Liver (tissue), 9 donors: ENCODE measurements around the gene ADRA2B. TPM values are rescaled to one million over a fixed set of nuclear protein-coding genes. Genes with fewer than 3 reads are reported as not detected.

ENCODE experiments used
- DNase-seq: peaks from one replicate; pipeline ENCODE4 v3.0.0-alpha.2; 2017; ENCODE audit warnings: low spot score
- H3K27ac ChIP-seq, 2 donors: one replicate each; pipeline ENCODE4 v1.7.0; 2013; ENCODE audit warnings: inconsistent platforms in 2 of 2, low read length in 2 of 2, control low read depth in 1 of 2, low read depth in 1 of 2, mild to moderate bottlenecking in 1 of 2
- H3K27me3 ChIP-seq, 4 donors: one replicate each; pipeline versions ENCODE4 v1.6.1 to v1.7.0; 2013; ENCODE audit warnings: low read length in 3 of 4, inconsistent platforms in 1 of 4, mild to moderate bottlenecking in 1 of 4, moderate library complexity in 1 of 4; ENCODE audit not compliant: control insufficient read depth in 4 of 4, insufficient read depth in 4 of 4
- H3K36me3 ChIP-seq, 4 donors: one replicate each; pipeline versions ENCODE4 v1.6.1 to v1.7.0; 2013; ENCODE audit warnings: low read length in 3 of 4, mild to moderate bottlenecking in 3 of 4, low read depth in 1 of 4, moderate library complexity in 1 of 4; ENCODE audit not compliant: control insufficient read depth in 4 of 4, insufficient read depth in 3 of 4
- H3K4me1 ChIP-seq, 4 donors: one replicate each; pipeline versions ENCODE4 v1.6.1 to v1.7.0; 2013; ENCODE audit warnings: low read length in 3 of 4, mild to moderate bottlenecking in 3 of 4, moderate library complexity in 1 of 4; ENCODE audit not compliant: control insufficient read depth in 4 of 4, insufficient read depth in 4 of 4
- H3K4me3 ChIP-seq, 3 donors: one replicate each; pipeline versions ENCODE4 v1.6.1 to v1.7.0; 2013; ENCODE audit warnings: low read length in 3 of 3, control low read depth in 1 of 3, low read depth in 1 of 3, mild to moderate bottlenecking in 1 of 3
- H3K9ac ChIP-seq, 2 donors: one replicate each; pipeline ENCODE4 v1.7.0; 2013; ENCODE audit warnings: low read length in 2 of 2, mild to moderate bottlenecking in 2 of 2, moderate library complexity in 2 of 2, control low read depth in 1 of 2, low read depth in 1 of 2
- H3K9me3 ChIP-seq, 4 donors: one replicate each; pipeline versions ENCODE4 v1.6.1 to v1.7.0; 2013; ENCODE audit warnings: low read length in 3 of 4; ENCODE audit not compliant: control insufficient read depth in 4 of 4
- ATF3 ChIP-seq: IDR thresholded peaks from 2 replicates; pipeline ENCODE4 v1.6.1; 2016; ENCODE audit warnings: antibody characterized with exemption
- EGR1 ChIP-seq, 2 donors: IDR thresholded peaks; 2 replicates each; pipeline ENCODE4 v1.6.1; 2016 to 2018; ENCODE audit warnings: antibody characterized with exemption in 2 of 2, low read depth in 2 of 2
- FOXA1 ChIP-seq: IDR thresholded peaks from 2 replicates; pipeline ENCODE4 v1.6.1; 2016; ENCODE audit warnings: antibody characterized with exemption
- FOXA2 ChIP-seq: IDR thresholded peaks from 2 replicates; pipeline ENCODE4 v1.6.1; 2016; ENCODE audit warnings: antibody characterized with exemption
- GABPA ChIP-seq, 2 donors: IDR thresholded peaks in 1 of 2; conservative IDR thresholded peaks in 1 of 2; 2 replicates each; pipeline ENCODE4 v1.6.1; 2016; ENCODE audit warnings: antibody characterized with exemption in 2 of 2, mild to moderate bottlenecking in 1 of 2, moderate library complexity in 1 of 2
- HNF4A ChIP-seq, 2 donors: conservative IDR thresholded peaks; 2 replicates each; pipeline ENCODE4 v1.6.1; 2016; ENCODE audit warnings: antibody characterized with exemption in 2 of 2, mild to moderate bottlenecking in 2 of 2
- HNF4G ChIP-seq: IDR thresholded peaks from 2 replicates; pipeline ENCODE4 v1.6.1; 2016; ENCODE audit warnings: antibody characterized with exemption
- MAX ChIP-seq: IDR thresholded peaks from 2 replicates; pipeline ENCODE4 v1.6.1; 2016; ENCODE audit warnings: antibody characterized with exemption
- NR2F2 ChIP-seq: IDR thresholded peaks from 2 replicates; pipeline ENCODE4 v1.6.1; 2016; ENCODE audit warnings: antibody characterized with exemption
- RAD21 ChIP-seq, 2 donors: IDR thresholded peaks; 2 replicates each; pipeline ENCODE4 v1.6.1; 2016; ENCODE audit warnings: antibody characterized with exemption in 2 of 2, mild to moderate bottlenecking in 2 of 2
- REST ChIP-seq: IDR thresholded peaks from 2 replicates; pipeline ENCODE4 v1.6.1; 2016; ENCODE audit warnings: antibody characterized with exemption, mild to moderate bottlenecking
- TAF1 ChIP-seq: conservative IDR thresholded peaks from 2 replicates; pipeline ENCODE4 v1.6.1; 2016; ENCODE audit warnings: antibody characterized with exemption, mild to moderate bottlenecking
- YY1 ChIP-seq: IDR thresholded peaks from 2 replicates; pipeline ENCODE4 v1.6.1; 2016; ENCODE audit warnings: antibody characterized with exemption, mild to moderate bottlenecking
- ZBTB33 ChIP-seq: IDR thresholded peaks from 2 replicates; pipeline ENCODE4 v1.6.1; 2016; ENCODE audit warnings: antibody characterized with exemption
- WGBS: extraction: QIAGEN DNeasy Blood & Tissue Kit; methylation state at CpG from one replicate; pipeline ENCODE4 v1.1.7; 2013; 5-methylcytosine and 5-hydroxymethylcytosine counted together
- polyA plus RNA-seq, 2 donors: library from polyadenylated mRNA; stranded (reverse) in 1 of 2; unstranded in 1 of 2; fragments of 200-250 nt in 1 of 2; fragments of >200 nt in 1 of 2; fragmentation: Nextera tagmentation in 1 of 2; extraction: Ambion mirVana in 1 of 2; gene quantifications; one replicate each; pipeline versions ENCODE4 v1.2.1 to v1.2.3, GENCODE V29; 2013 to 2015
- total RNA-seq, 2 donors: library from RNA; depleted of rRNA; stranded (reverse); fragments of >200 nt; gene quantifications; one replicate each; pipeline ENCODE4 v1.2.3, GENCODE V29; 2014
- donor health status: healthy.
- donor health status: healthy.
- donor health status: healthy.
- donor health status: healthy.
- donor health status: healthy.

ADRA2B gene
- total and polyA plus RNA-seq, 4 donors: 1.3 to 8.6 (median 3.0) TPM

- H3K9ac ChIP-seq: no peak overlapping the region
These were observed 13.2 kb downstream of the ADRA2B start for GRCh38 chr2:96103187-96103601.

GRCh38 chr2:96102596-96103186 is 13.7 kb downstream of the ADRA2B start:
- Histone ChIP-seq H3K9ac (no peak overlapping the region), H3K27ac (peak overlapping the region in 1 of 2 donors; percentile 38), H3K36me3 (no peaks in the 10 kb centered on the region), H3K27me3 (no peaks in the 10 kb centered on the region), H3K4me1 (peaks cover 0 to 5% (median 2%) of the 10 kb centered on the region in 4 donors), H3K4me3 (no peak overlapping the region), H3K9me3 (peaks cover 0 to 10% (median 5%) of the 10 kb centered on the region in 4 donors)
- no peak for DNase-seq
- 96% methylated on average over 15 of the region's 15 CpGs for WGBS
- TF ChIP-seq ATF3 (no peak), YY1 (no peak), ZBTB33 (no peak), GABPA (IDR thresholded peaks at IDR 0.05 in 1 of 2, conservative IDR thresholded peaks at IDR 0.05 in 1 of 2) (no peak), MAX (no peak), REST (no peak), FOXA2 (no peak), HNF4A (conservative IDR thresholded peaks at IDR 0.05) (no peak), RAD21 (IDR thresholded peaks at IDR 0.05) (no peak), FOXA1 (no peak), TAF1 (no peak), HNF4G (no peak), EGR1 (IDR thresholded peaks at IDR 0.05; ENCODE audit: low read depth in 2 of 2) (no peak)

More at GRCh38 chr2:96103187-96103601, 13.2 kb downstream of the ADRA2B start:
- Histone ChIP-seq H3K36me3 (no peaks in the 10 kb centered on the region), H3K4me3 (no peak overlapping the region), H3K9me3 (peaks cover 0 to 10% (median 5%) of the 10 kb centered on the region in 4 donors), H3K27me3 (no peaks in the 10 kb centered on the region), H3K27ac (peak overlapping the region in 1 of 2 donors; percentile 38), H3K4me1 (peaks cover 0 to 5% (median 2%) of the 10 kb centered on the region in 4 donors)
- DNase-seq: no peak
- 75% methylated on average over 8 of the region's 8 CpGs for WGBS
- TF ChIP-seq NR2F2 (no peak), FOXA2 (no peak), TAF1 (no peak), RAD21 (IDR thresholded peaks at IDR 0.05) (no peak), GABPA (IDR thresholded peaks at IDR 0.05 in 1 of 2, conservative IDR thresholded peaks at IDR 0.05 in 1 of 2) (no peak), FOXA1 (no peak), YY1 (no peak), EGR1 (IDR thresholded peaks at IDR 0.05; ENCODE audit: low read depth in 2 of 2) (no peak)
